Gastroesophageal sphincter (tissue), 4 donors: ENCODE data around the gene FOXL1. TPM values are rescaled to one million over a fixed set of nuclear protein-coding genes. Genes with fewer than 3 reads are reported as not detected.

Source experiments
- ATAC-seq: fragments of 150-250 bp; one replicate; pipeline ENCODE4 v1.9.1; 2016; ENCODE audit warnings: mild to moderate bottlenecking, moderate library complexity
- H3K27ac ChIP-seq, 4 donors: fragments of 200-600 bp; sonication (generic) in 3 of 4; 1 replicate in 3 of 4; 2 replicates in 1 of 4; pipeline ENCODE4 v1.5.1; 2016 to 2019
- H3K27me3 ChIP-seq: fragments of 200-600 bp; sonication (generic); one replicate; pipeline ENCODE4 v1.5.1; 2019
- H3K36me3 ChIP-seq, 2 donors: fragments of 200-600 bp; sonication (generic); one replicate each; pipeline ENCODE4 v1.5.1; 2019; ENCODE audit warnings: control low read depth in 1 of 2
- H3K4me1 ChIP-seq, 3 donors: fragments of 200-600 bp; sonication (generic); 1 replicate in 2 of 3; 2 replicates in 1 of 3; pipeline ENCODE4 v1.5.1; 2016 to 2019; ENCODE audit warnings: control low read depth in 2 of 3
- H3K4me3 ChIP-seq, 2 donors: fragments of 200-600 bp; sonication (generic); one replicate each; pipeline ENCODE4 v1.5.1; 2019; ENCODE audit warnings: mild to moderate bottlenecking in 1 of 2, moderate library complexity in 1 of 2
- H3K9me3 ChIP-seq, 3 donors: fragments of 200-600 bp; sonication (generic); one replicate each; pipeline ENCODE4 v1.5.1; 2017 to 2019; ENCODE audit warnings: control low read depth in 2 of 3
- EP300 ChIP-seq: sonication (generic); formaldehyde crosslinking; IDR thresholded peaks from one replicate; pipeline ENCODE4 v1.6.1; 2017; ENCODE audit warnings: antibody characterized with exemption, mild to moderate bottlenecking
- POLR2A ChIP-seq, 2 donors: fragments of 450-650 bp; IDR thresholded peaks; one replicate each; pipeline ENCODE4 v1.6.1; 2017; ENCODE audit warnings: antibody characterized with exemption in 2 of 2, mild to moderate bottlenecking in 2 of 2, moderate library complexity in 1 of 2
- POLR2AphosphoS5 ChIP-seq: sonication (generic); formaldehyde crosslinking; IDR thresholded peaks from one replicate; pipeline ENCODE4 v1.6.1; 2017; ENCODE audit warnings: antibody characterized with exemption
- WGBS, 2 donors: methylation state at CpG; one replicate each; pipeline ENCODE4 v1.1.5; 2018; ENCODE audit warnings: low coverage in 1 of 2; 5-methylcytosine and 5-hydroxymethylcytosine counted together
- total RNA-seq, 4 donors: library from RNA; depleted of rRNA; stranded (reverse); fragments of >200 nt; gene quantifications; one replicate each; pipeline ENCODE4 v1.1.0, GENCODE V29; 2016
- TF ChIP-seq, protein P1 (sequence below), 4 experiments: fragments of 200-600 bp in 2 of 4; fragments of 450-650 bp in 2 of 4; sonication (generic) in 1 of 4; IDR thresholded peaks; one replicate each; pipeline ENCODE4 v1.5.1; 2017 to 2019; ENCODE audit warnings: antibody characterized with exemption in 4 of 4, mild to moderate bottlenecking in 2 of 4, moderate library complexity in 2 of 4

FOXL1 gene
- total RNA-seq, 4 donors from 2014 or later: 0.25 to 0.81 (median 0.58) TPM; not detected in 1

DNA sequence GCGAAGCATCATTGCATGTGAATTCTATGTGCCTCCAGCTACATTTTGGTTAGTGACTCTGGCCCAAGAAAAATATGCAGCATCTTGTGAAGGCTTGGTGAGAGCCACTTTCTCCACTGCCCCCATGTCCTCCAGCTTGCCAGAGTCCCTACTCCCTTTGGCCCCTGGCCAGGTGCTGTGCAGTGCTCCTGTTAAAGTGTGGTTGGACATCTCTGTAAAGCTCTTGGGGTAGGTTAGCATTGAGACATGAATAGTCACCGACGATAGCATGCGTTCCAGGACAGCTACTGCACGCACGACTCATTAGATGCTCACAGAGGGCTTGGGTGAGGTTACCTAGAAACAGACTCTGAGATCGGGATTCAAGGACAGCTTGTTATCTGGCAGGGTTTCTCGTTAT is 48.6 kb downstream of the FOXL1 start:
- no peaks in the 10 kb centered on the region for H3K9me3 ChIP-seq
- TF ChIP-seq POLR2AphosphoS5: no peak
- no peak for TF ChIP-seq EP300
- H3K36me3 ChIP-seq: no peaks in the 10 kb centered on the region
- 85 to 88% methylated on average over 5 to 8 of the region's 8 CpGs for WGBS, 2 donors
- no peaks in the 10 kb centered on the region for H3K4me1 ChIP-seq
- H3K27ac ChIP-seq: no peak overlapping the region
- no peak overlapping the region for H3K4me3 ChIP-seq
- H3K27me3 ChIP-seq: peaks cover 67% of the 10 kb centered on the region
- no peak for ATAC-seq

DNA sequence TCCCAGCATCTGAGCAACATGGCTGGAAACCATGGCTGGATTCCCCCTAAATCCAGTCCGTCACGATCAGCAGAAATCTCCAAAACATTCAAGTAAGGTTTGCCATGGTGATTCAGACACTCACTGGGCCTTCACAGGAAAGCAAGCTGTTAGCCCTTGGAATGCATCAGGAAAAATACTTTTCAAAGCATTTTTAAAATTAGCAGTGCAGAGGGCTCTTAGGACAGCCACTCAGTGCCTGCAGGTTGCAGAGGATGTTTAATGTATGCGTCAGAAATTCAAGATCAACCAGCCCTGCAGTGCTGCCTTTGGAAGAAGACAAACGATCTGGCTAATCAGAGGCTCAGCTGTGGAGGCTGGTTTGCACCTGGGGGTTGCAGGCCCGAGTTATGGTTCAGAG is 50.3 kb downstream of the FOXL1 start:
- ATAC-seq: no peak
- WGBS, 2 donors: 59 to 67% methylated on average over 2 to 5 of the region's 5 CpGs

DNA sequence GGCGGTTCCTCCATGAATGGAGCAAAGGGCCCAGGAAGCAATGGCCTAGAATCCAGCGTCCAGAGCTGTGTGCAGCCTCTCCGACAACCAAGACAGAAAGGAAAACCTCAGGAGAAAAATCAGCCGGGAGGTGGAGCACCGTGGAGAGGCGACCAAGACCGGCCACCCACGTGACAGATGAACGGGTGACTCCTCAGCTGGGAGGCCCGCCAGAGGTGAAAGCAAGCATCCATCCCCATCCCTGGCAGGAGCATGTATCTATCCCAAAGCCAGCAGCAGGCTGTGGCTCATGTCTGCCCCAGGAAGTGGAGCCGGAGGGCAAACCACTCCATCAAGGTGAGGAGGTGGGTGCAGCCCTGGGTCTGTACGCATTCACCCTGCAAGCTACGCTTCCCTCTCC is 52.1 kb downstream of the FOXL1 start:
- no peaks in the 10 kb centered on the region for H3K36me3 ChIP-seq
- peaks cover 58% of the 10 kb centered on the region for H3K27me3 ChIP-seq
- no peak overlapping the region for H3K27ac ChIP-seq
- WGBS, 2 donors: no CpG with 5 or more reads among the region's 13 CpGs
- H3K4me3 ChIP-seq: no peak overlapping the region
- TF ChIP-seq POLR2AphosphoS5: no peak
- TF ChIP-seq POLR2A (IDR thresholded peaks at IDR 0.05): no peak
- TF ChIP-seq, protein P1, sequence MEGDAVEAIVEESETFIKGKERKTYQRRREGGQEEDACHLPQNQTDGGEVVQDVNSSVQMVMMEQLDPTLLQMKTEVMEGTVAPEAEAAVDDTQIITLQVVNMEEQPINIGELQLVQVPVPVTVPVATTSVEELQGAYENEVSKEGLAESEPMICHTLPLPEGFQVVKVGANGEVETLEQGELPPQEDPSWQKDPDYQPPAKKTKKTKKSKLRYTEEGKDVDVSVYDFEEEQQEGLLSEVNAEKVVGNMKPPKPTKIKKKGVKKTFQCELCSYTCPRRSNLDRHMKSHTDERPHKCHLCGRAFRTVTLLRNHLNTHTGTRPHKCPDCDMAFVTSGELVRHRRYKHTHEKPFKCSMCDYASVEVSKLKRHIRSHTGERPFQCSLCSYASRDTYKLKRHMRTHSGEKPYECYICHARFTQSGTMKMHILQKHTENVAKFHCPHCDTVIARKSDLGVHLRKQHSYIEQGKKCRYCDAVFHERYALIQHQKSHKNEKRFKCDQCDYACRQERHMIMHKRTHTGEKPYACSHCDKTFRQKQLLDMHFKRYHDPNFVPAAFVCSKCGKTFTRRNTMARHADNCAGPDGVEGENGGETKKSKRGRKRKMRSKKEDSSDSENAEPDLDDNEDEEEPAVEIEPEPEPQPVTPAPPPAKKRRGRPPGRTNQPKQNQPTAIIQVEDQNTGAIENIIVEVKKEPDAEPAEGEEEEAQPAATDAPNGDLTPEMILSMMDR (IDR thresholded peaks at IDR 0.05): no peak
- TF ChIP-seq EP300: no peak
- no peaks in the 10 kb centered on the region for H3K9me3 ChIP-seq
- no peak for ATAC-seq
- H3K4me1 ChIP-seq: no peaks in the 10 kb centered on the region

More for the DNA sequence above, 50.3 kb downstream of the FOXL1 start:
- Histone ChIP-seq H3K4me3 (no peak overlapping the region), H3K9me3 (no peaks in the 10 kb centered on the region), H3K4me1 (no peaks in the 10 kb centered on the region), H3K36me3 (no peaks in the 10 kb centered on the region), H3K27me3 (peaks cover 65% of the 10 kb centered on the region), H3K27ac (no peak overlapping the region)
- TF ChIP-seq EP300: no peak
- TF ChIP-seq, protein P1 (IDR thresholded peaks at IDR 0.05): no peak
- no peak for TF ChIP-seq POLR2A (IDR thresholded peaks at IDR 0.05)
- TF ChIP-seq POLR2AphosphoS5: no peak

DNA sequence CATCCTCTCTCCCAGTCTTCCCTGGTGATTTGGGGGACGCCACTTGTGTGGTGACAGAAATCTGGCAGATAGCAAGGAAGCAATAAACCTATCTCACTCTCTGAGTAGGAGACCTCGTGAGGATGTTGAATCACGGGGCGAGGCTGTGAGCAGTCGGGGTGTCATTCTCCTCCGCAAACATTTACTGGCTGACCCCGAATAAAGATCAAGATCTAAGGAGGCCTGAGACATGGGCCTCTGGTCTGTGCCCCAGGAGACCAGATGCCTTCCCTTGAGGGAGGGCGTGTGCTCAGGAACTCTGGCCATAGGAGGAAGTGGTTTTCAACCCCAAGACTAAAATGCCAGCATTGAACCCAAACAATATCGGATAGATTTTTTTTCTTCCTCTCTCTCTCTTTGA is 53.1 kb downstream of the FOXL1 start:
- no peak overlapping the region for H3K4me3 ChIP-seq
- WGBS, 2 donors: 38 to 66% methylated on average over 3 to 5 of the region's 9 CpGs
- H3K4me1 ChIP-seq: no peaks in the 10 kb centered on the region
- peaks cover 61% of the 10 kb centered on the region for H3K27me3 ChIP-seq
- ATAC-seq: no peak
- peaks cover 0 to under 1% (median 0%) of the 10 kb centered on the region in 3 donors for H3K9me3 ChIP-seq
- H3K27ac ChIP-seq: no peak overlapping the region
- H3K36me3 ChIP-seq: no peaks in the 10 kb centered on the region
- TF ChIP-seq POLR2A (IDR thresholded peaks at IDR 0.05): no peak

Other genes with a start within 250 kb of the FOXL1 start
- 10 to 100 TPM; 39.7 to 81.1 (median 59.3) TPM for gene FOXF1, start 68.0 kb upstream of the FOXL1 start, total RNA-seq
- gene MTHFSD, start 23.3 kb upstream of the FOXL1 start, total RNA-seq: 10 to 100 TPM; 12.5 to 26.6 (median 19.3) TPM
- gene FOXC2, start 11.7 kb upstream of the FOXL1 start, total RNA-seq: 1 to 10 TPM in 1 of 4 donors, under 1 TPM in 3; 0.40 to 1.5 (median 0.50) TPM